Tibial artery (tissue), 4 donors: ENCODE results near the gene DYNC1I2.

Source experiments
- DNase-seq, 2 donors: peaks; one replicate each; pipeline ENCODE4 v3.0.0-alpha.2; 2019
- H3K27ac ChIP-seq, 2 donors: fragments of 200-600 bp; sonication (generic) in 1 of 2; 1 replicate in 1 of 2; 2 replicates in 1 of 2; pipeline ENCODE4 v1.5.1; 2018 to 2019; ENCODE audit warnings: mild to moderate bottlenecking in 1 of 2
- H3K27me3 ChIP-seq, 2 donors: fragments of 200-600 bp; sonication (generic) in 1 of 2; one replicate each; pipeline versions ENCODE4 v1.5.1 to v1.6.0; 2016 to 2019
- H3K36me3 ChIP-seq, 3 donors: fragments of 200-600 bp; sonication (generic) in 2 of 3; one replicate each; pipeline ENCODE4 v1.5.1; 2016 to 2019; ENCODE audit warnings: mild to moderate bottlenecking in 2 of 3
- H3K4me1 ChIP-seq, 4 donors: fragments of 200-600 bp; sonication (generic) in 2 of 4; 1 replicate in 3 of 4; 2 replicates in 1 of 4; pipeline ENCODE4 v1.5.1; 2016 to 2019
- H3K4me3 ChIP-seq, 2 donors: fragments of 200-600 bp; sonication (generic) in 1 of 2; 1 replicate in 1 of 2; 2 replicates in 1 of 2; pipeline ENCODE4 v1.5.1; 2018 to 2019; ENCODE audit warnings: mild to moderate bottlenecking in 2 of 2
- H3K9me3 ChIP-seq, 3 donors: fragments of 200-600 bp; sonication (generic) in 1 of 3; one replicate each; pipeline ENCODE4 v1.5.1; 2016 to 2019
- CTCF ChIP-seq, 2 experiments: fragments of 200-600 bp in 1 of 2; fragments of 450-650 bp in 1 of 2; IDR thresholded peaks; one replicate each; pipeline ENCODE4 v1.5.1; 2017 to 2019; ENCODE audit warnings: antibody characterized with exemption in 2 of 2, mild to moderate bottlenecking in 1 of 2, moderate library complexity in 1 of 2
- intact Hi-C: fragments of 100-400 bp; cut with DNase I; formaldehyde crosslinking; loops from one replicate; pipeline ENCODE4 v1.15.0; 2023; ENCODE audit warnings: low total_unique reads

The DYNC1I2 gene

GRCh38 chr2:171668183-171668582, 19.1 kb upstream of the DYNC1I2 start:
- H3K36me3 ChIP-seq = no peaks in the 10 kb centered on the region
- intact Hi-C loops = no loop called here
- H3K4me1 ChIP-seq = no peaks in the 10 kb centered on the region
- TF ChIP-seq CTCF (IDR thresholded peaks at IDR 0.05) = no peak
- H3K4me3 ChIP-seq = no peak overlapping the region
- H3K27me3 ChIP-seq = peaks cover 0 to 4% of the 10 kb centered on the region in 2 donors
- DNase-seq = no peak
- no peaks in the 10 kb centered on the region for H3K9me3 ChIP-seq
- no peak overlapping the region for H3K27ac ChIP-seq

- H3K9me3 ChIP-seq = no peaks in the 10 kb centered on the region
- no peaks in the 10 kb centered on the region for H3K36me3 ChIP-seq
- H3K27ac ChIP-seq = no peak overlapping the region
- H3K27me3 ChIP-seq = peaks cover 0 to 4% of the 10 kb centered on the region in 2 donors
- DNase-seq = no peak
- TF ChIP-seq CTCF (IDR thresholded peaks at IDR 0.05) = no peak
- no peaks in the 10 kb centered on the region for H3K4me1 ChIP-seq
- H3K4me3 ChIP-seq = no peak overlapping the region
- intact Hi-C loops = no loop called here
These were observed 18.1 kb upstream of the DYNC1I2 start for GRCh38 chr2:171669121-171669520.

- no peak for DNase-seq
- no peak overlapping the region for H3K27ac ChIP-seq
- H3K4me3 ChIP-seq = no peak overlapping the region
- TF ChIP-seq CTCF (IDR thresholded peaks at IDR 0.05) = no peak
- no peaks in the 10 kb centered on the region for H3K9me3 ChIP-seq
- no peaks in the 10 kb centered on the region for H3K4me1 ChIP-seq
- peaks cover 0 to under 1% of the 10 kb centered on the region in 2 donors for H3K27me3 ChIP-seq
- intact Hi-C loops = no loop called here
- no peaks in the 10 kb centered on the region for H3K36me3 ChIP-seq
These were observed 16.6 kb upstream of the DYNC1I2 start for GRCh38 chr2:171670655-171671054.

- Histone ChIP-seq H3K9me3 (no peaks in the 10 kb centered on the region), H3K4me1 (no peaks in the 10 kb centered on the region), H3K27me3 (no peaks in the 10 kb centered on the region), H3K36me3 (no peaks in the 10 kb centered on the region), H3K4me3 (no peak overlapping the region), H3K27ac (no peak overlapping the region)
- intact Hi-C loops = no loop called here
- no peak for TF ChIP-seq CTCF (IDR thresholded peaks at IDR 0.05)
- no peak for DNase-seq
These were observed 15.4 kb upstream of the DYNC1I2 start for GRCh38 chr2:171671867-171672266.

- H3K9me3 ChIP-seq = no peaks in the 10 kb centered on the region
- TF ChIP-seq CTCF (IDR thresholded peaks at IDR 0.05) = no peak
- H3K27me3 ChIP-seq = no peaks in the 10 kb centered on the region
- H3K36me3 ChIP-seq = no peaks in the 10 kb centered on the region
- H3K4me3 ChIP-seq = no peak overlapping the region
- DNase-seq = no peak
- no peak overlapping the region for H3K27ac ChIP-seq
- H3K4me1 ChIP-seq = no peaks in the 10 kb centered on the region
- intact Hi-C loops = no loop called here
These were observed 13.4 kb upstream of the DYNC1I2 start for GRCh38 chr2:171673905-171674304.

- TF ChIP-seq CTCF (IDR thresholded peaks at IDR 0.05) = no peak
- H3K36me3 ChIP-seq = no peaks in the 10 kb centered on the region
- no peak for DNase-seq
- no peak overlapping the region for H3K27ac ChIP-seq
- no peak overlapping the region for H3K4me3 ChIP-seq
- intact Hi-C loops = no loop called here
- no peaks in the 10 kb centered on the region for H3K9me3 ChIP-seq
- H3K4me1 ChIP-seq = no peaks in the 10 kb centered on the region
- no peaks in the 10 kb centered on the region for H3K27me3 ChIP-seq
These were observed 11.4 kb upstream of the DYNC1I2 start for GRCh38 chr2:171675810-171676345.
